Ascending aorta (tissue), 2 donors: Measurements from ENCODE around the gene MTG2. TPM values are rescaled to one million over a fixed set of nuclear protein-coding genes. Genes with fewer than 3 reads are reported as not detected.

Experiments used
- DNase-seq, 2 donors: peaks; one replicate each; pipeline ENCODE4 v3.0.0-alpha.2; 2019; ENCODE audit warnings: low spot score in 2 of 2
- H3K27ac ChIP-seq, 2 donors: fragments of 200-600 bp; sonication (generic); one replicate each; pipeline ENCODE4 v1.5.1; 2016 to 2017; ENCODE audit warnings: mild to moderate bottlenecking in 1 of 2
- H3K27me3 ChIP-seq: fragments of 200-600 bp; sonication (generic); one replicate; pipeline ENCODE4 v1.5.1; 2017
- H3K36me3 ChIP-seq, 2 donors: fragments of 200-600 bp; sonication (generic); one replicate each; pipeline ENCODE4 v1.5.1; 2016
- H3K4me1 ChIP-seq, 2 donors: fragments of 200-600 bp; sonication (generic); one replicate each; pipeline ENCODE4 v1.5.1; 2016 to 2017; ENCODE audit warnings: mild to moderate bottlenecking in 1 of 2
- H3K4me3 ChIP-seq, 2 donors: fragments of 200-600 bp; sonication (generic); one replicate each; pipeline ENCODE4 v1.5.1; 2016 to 2017; ENCODE audit warnings: mild to moderate bottlenecking in 1 of 2
- H3K9me3 ChIP-seq, 2 donors: fragments of 200-600 bp; sonication (generic); one replicate each; pipeline ENCODE4 v1.5.1; 2016
- CTCF ChIP-seq, 3 experiments: fragments of 200-600 bp in 2 of 3; fragments of 450-650 bp in 1 of 3; sonication (generic) in 2 of 3; IDR thresholded peaks; one replicate each; pipeline ENCODE4 v1.5.1; 2016 to 2019; ENCODE audit warnings: antibody characterized with exemption in 3 of 3, mild to moderate bottlenecking in 1 of 3, moderate library complexity in 1 of 3
- intact Hi-C: fragments of 100-400 bp; cut with DNase I; formaldehyde crosslinking; loops from one replicate; pipeline ENCODE4 v1.15.1; 2023
- total RNA-seq: library from RNA; depleted of rRNA; stranded (reverse); fragments of >200 nt; gene quantifications from one replicate; pipeline ENCODE4 v1.1.0, GENCODE V29; 2016

MTG2 gene
- total RNA-seq, 1 donor from 2014 or later, result 14.5 TPM

- intact Hi-C loops, result no loop called here
- no peaks in the 10 kb centered on the region for H3K9me3 ChIP-seq
- no peak for TF ChIP-seq CTCF (IDR thresholded peaks at IDR 0.05)
- H3K27ac ChIP-seq, result no peak overlapping the region
- DNase-seq, result no peak
- H3K36me3 ChIP-seq, result no peaks in the 10 kb centered on the region
- no peak overlapping the region for H3K4me3 ChIP-seq
- no peaks in the 10 kb centered on the region for H3K4me1 ChIP-seq
- H3K27me3 ChIP-seq, result peaks cover 11% of the 10 kb centered on the region
These were observed 27.6 kb downstream of the MTG2 start for GRCh38 chr20:62210496-62210855.

- TF ChIP-seq CTCF (IDR thresholded peaks at IDR 0.05), result no peak
- no peak for DNase-seq
- H3K36me3 ChIP-seq, result no peaks in the 10 kb centered on the region
- no peak overlapping the region for H3K27ac ChIP-seq
- H3K9me3 ChIP-seq, result no peaks in the 10 kb centered on the region
- intact Hi-C loops, result no loop called here
- H3K4me1 ChIP-seq, result no peaks in the 10 kb centered on the region
- no peak overlapping the region for H3K4me3 ChIP-seq
- H3K27me3 ChIP-seq, result peaks cover 11% of the 10 kb centered on the region
These were observed 28.4 kb downstream of the MTG2 start for GRCh38 chr20:62211216-62211615.

- H3K27ac ChIP-seq, result no peak overlapping the region
- H3K4me3 ChIP-seq, result no peak overlapping the region
- H3K4me1 ChIP-seq, result no peaks in the 10 kb centered on the region
- TF ChIP-seq CTCF (IDR thresholded peaks at IDR 0.05), result no peak
- H3K36me3 ChIP-seq, result no peaks in the 10 kb centered on the region
- DNase-seq, result no peak
- peaks cover 11% of the 10 kb centered on the region for H3K27me3 ChIP-seq
- no peaks in the 10 kb centered on the region for H3K9me3 ChIP-seq
- intact Hi-C loops, result no loop called here
These were observed 29.0 kb downstream of the MTG2 start for GRCh38 chr20:62211769-62212288.

DNA sequence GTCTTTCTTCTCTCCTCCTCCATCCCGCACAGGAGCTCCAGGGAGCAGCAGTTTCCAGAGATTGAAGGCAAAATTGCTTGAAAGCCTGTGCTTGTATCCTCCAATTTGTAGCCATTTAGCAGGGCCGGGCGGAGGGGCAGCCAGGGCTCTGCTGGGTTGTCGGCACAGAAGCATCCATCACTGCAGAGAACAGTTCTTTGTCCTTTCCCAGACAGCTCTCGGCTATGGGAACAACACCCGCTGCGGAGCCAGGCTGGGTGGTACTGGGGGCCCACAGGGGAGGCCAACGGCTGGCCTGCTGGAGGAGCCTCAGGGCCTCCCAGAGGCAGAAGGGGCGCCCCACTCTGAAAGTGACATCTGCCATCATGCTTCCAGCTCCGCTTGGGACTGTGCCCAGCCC is 29.5 kb downstream of the MTG2 start:
- H3K27me3 ChIP-seq, result peaks cover 11% of the 10 kb centered on the region
- intact Hi-C loops, result no loop called here
- no peak overlapping the region for H3K4me3 ChIP-seq
- DNase-seq, result no peak
- H3K4me1 ChIP-seq, result no peaks in the 10 kb centered on the region
- no peaks in the 10 kb centered on the region for H3K36me3 ChIP-seq
- TF ChIP-seq CTCF (IDR thresholded peaks at IDR 0.05), result no peak
- no peaks in the 10 kb centered on the region for H3K9me3 ChIP-seq
- no peak overlapping the region for H3K27ac ChIP-seq

DNA sequence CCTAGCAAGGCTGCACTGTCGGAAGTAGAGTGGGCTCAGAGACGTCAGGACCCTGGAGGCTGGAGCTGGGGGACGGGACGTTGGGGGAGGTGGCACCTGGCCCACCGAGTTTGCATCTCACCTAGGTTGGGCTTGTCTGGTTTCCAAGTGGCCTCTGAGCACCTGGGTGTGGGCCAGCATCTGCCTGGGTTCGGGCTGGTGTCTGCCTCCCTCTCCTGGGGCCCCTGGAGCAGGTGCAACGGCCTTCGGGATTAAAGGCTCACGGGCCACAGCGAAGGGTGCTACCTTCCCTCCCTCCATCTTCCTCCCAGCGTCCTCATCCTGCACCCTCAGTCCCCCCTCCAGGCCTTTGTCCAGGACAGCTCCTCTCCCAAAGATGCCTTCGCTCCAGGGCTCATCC is 31.2 kb downstream of the MTG2 start:
- Histone ChIP-seq H3K27ac (no peak overlapping the region), H3K4me1 (no peaks in the 10 kb centered on the region), H3K4me3 (no peak overlapping the region), H3K9me3 (no peaks in the 10 kb centered on the region), H3K27me3 (peaks cover 25% of the 10 kb centered on the region), H3K36me3 (no peaks in the 10 kb centered on the region)
- DNase-seq, result no peak
- TF ChIP-seq CTCF (IDR thresholded peaks at IDR 0.05), result no peak
- intact Hi-C loops, result no loop called here
